Measurements from ENCODE around the gene RPS6KA2.

The RPS6KA2 gene

GRCh38 chr6:166572370-166573261, 54.4 kb downstream of the RPS6KA2 start:
- DNase-seq (ENCODE audit: low read depth), result no peak

GRCh38 chr6:166570929-166571713, 55.9 kb downstream of the RPS6KA2 start:
- DNase-seq (ENCODE audit: low read depth), result no peak

GRCh38 chr6:166569206-166569605, 57.8 kb downstream of the RPS6KA2 start:
- DNase-seq (ENCODE audit: low read depth), result no peak

GRCh38 chr6:166567813-166568212, 59.2 kb downstream of the RPS6KA2 start:
- no peak for DNase-seq (ENCODE audit: low read depth)

GRCh38 chr6:166567107-166567506, 59.9 kb downstream of the RPS6KA2 start:
- no peak for DNase-seq (ENCODE audit: low read depth)

GRCh38 chr6:166566026-166567011, 60.7 kb downstream of the RPS6KA2 start:
- no peak for DNase-seq (ENCODE audit: low read depth)

GRCh38 chr6:166565084-166565967, 61.7 kb downstream of the RPS6KA2 start:
- DNase-seq (ENCODE audit: low read depth), result no peak

GRCh38 chr6:166563805-166564204, 63.2 kb downstream of the RPS6KA2 start:
- no peak for DNase-seq (ENCODE audit: low read depth)

GRCh38 chr6:166563200-166563599, 63.9 kb downstream of the RPS6KA2 start:
- DNase-seq (ENCODE audit: low read depth), result no peak

GRCh38 chr6:166562726-166563125, 64.3 kb downstream of the RPS6KA2 start:
- DNase-seq (ENCODE audit: low read depth), result no peak

GRCh38 chr6:166561771-166562359, 65.2 kb downstream of the RPS6KA2 start:
- DNase-seq (ENCODE audit: low read depth), result no peak

- DNase-seq (ENCODE audit: low read depth), result no peak
Observed at GRCh38 chr6:166560222-166560621, 66.8 kb downstream of the RPS6KA2 start.

GRCh38 chr6:166559662-166560061, 67.4 kb downstream of the RPS6KA2 start:
- no peak for DNase-seq (ENCODE audit: low read depth)

- no peak for DNase-seq (ENCODE audit: low read depth)
Observed at GRCh38 chr6:166559211-166559610, 67.8 kb downstream of the RPS6KA2 start.

- no peak for DNase-seq (ENCODE audit: low read depth)
Observed at GRCh38 chr6:166558156-166559005, 68.7 kb downstream of the RPS6KA2 start.

GRCh38 chr6:166556863-166557322, 70.2 kb downstream of the RPS6KA2 start:
- no peak for DNase-seq (ENCODE audit: low read depth)

GRCh38 chr6:166556336-166556735, 70.7 kb downstream of the RPS6KA2 start:
- DNase-seq (ENCODE audit: low read depth), result no peak

GRCh38 chr6:166555086-166555485, 72.0 kb downstream of the RPS6KA2 start:
- no peak for DNase-seq (ENCODE audit: low read depth)

GRCh38 chr6:166554316-166554715, 72.7 kb downstream of the RPS6KA2 start:
- no peak for DNase-seq (ENCODE audit: low read depth)

All from activated T-cell treated with anti-CD3 and anti-CD28 coated beads for 48 hours (primary cell).